ENCODE measurements around the gene PGAP6. TPM values are rescaled to one million over a fixed set of nuclear protein-coding genes. Genes with fewer than 3 reads are reported as not detected.

Gene PGAP6
- total and polyA plus RNA-seq, 2 of the 13 experiments (the other 11 are each of a cell fraction or from before 2014, with no cell fraction given), result 52.7 to 136 TPM

- TF ChIP-seq ZNF275 (CRISPR knock-in tag; IDR thresholded peaks at IDR 0.05; ENCODE audit: borderline replicate concordance) (peak; percentile 49; the same call in 1 of the 2 replicates), ZNF703 (CRISPR knock-in tag; IDR thresholded peaks at IDR 0.05; ENCODE audit: borderline replicate concordance) (0 out of 2 replicates have a peak, but pooled peaks have one; percentile 19), ZNF574 (CRISPR knock-in tag; IDR thresholded peaks at IDR 0.05) (no peak; the same call in 1 of the 2 replicates), ZNF891 (CRISPR knock-in tag; IDR thresholded peaks at IDR 0.05) (peak; percentile 75), IRF1 (CRISPR knock-in tag; IDR thresholded peaks at IDR 0.05; ENCODE audit: low read depth) (no peak), ZNF333 (CRISPR knock-in tag; IDR thresholded peaks at IDR 0.05; ENCODE audit: borderline replicate concordance) (peak; percentile 95), E2F5 (CRISPR knock-in tag; conservative IDR thresholded peaks at IDR 0.05) (0 out of 2 replicates have a peak, but pooled peaks have one; percentile 12), POLR2A (IDR thresholded peaks at IDR 0.05; ENCODE audit: insufficient read depth in 1 of 2, low read depth in 2 of 2, low read length in 2 of 2) (peak in 1 of 2 experiments; percentile 85; a peak in 2 of 4 replicates), JUNB (CRISPR knock-in tag; IDR thresholded peaks at IDR 0.05; ENCODE audit: borderline replicate concordance) (no peak), ZNF276 (CRISPR knock-in tag; IDR thresholded peaks at IDR 0.05; ENCODE audit: low read depth) (no peak), ZNF180 (CRISPR knock-in tag; IDR thresholded peaks at IDR 0.05; ENCODE audit: borderline replicate concordance, low read depth) (no peak), ZNF792 (CRISPR knock-in tag; IDR thresholded peaks at IDR 0.05) (peak; percentile 57; the same call in 1 of the 2 replicates), NFYB (CRISPR knock-in tag; IDR thresholded peaks at IDR 0.05) (peak; percentile 40), PAF1 (CRISPR knock-in tag; IDR thresholded peaks at IDR 0.05) (no peak), ARHGAP35 (CRISPR knock-in tag; IDR thresholded peaks at IDR 0.05; ENCODE audit: borderline replicate concordance) (0 out of 2 replicates have a peak, but pooled peaks have one; percentile 44), DR1 (CRISPR knock-in tag; IDR thresholded peaks at IDR 0.05) (peak; percentile 72)
- TF ChIP-seq, protein P1, sequence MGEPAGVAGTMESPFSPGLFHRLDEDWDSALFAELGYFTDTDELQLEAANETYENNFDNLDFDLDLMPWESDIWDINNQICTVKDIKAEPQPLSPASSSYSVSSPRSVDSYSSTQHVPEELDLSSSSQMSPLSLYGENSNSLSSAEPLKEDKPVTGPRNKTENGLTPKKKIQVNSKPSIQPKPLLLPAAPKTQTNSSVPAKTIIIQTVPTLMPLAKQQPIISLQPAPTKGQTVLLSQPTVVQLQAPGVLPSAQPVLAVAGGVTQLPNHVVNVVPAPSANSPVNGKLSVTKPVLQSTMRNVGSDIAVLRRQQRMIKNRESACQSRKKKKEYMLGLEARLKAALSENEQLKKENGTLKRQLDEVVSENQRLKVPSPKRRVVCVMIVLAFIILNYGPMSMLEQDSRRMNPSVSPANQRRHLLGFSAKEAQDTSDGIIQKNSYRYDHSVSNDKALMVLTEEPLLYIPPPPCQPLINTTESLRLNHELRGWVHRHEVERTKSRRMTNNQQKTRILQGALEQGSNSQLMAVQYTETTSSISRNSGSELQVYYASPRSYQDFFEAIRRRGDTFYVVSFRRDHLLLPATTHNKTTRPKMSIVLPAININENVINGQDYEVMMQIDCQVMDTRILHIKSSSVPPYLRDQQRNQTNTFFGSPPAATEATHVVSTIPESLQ (CRISPR knock-in tag; conservative IDR thresholded peaks at IDR 0.05), result no peak
- TF ChIP-seq, protein P2, sequence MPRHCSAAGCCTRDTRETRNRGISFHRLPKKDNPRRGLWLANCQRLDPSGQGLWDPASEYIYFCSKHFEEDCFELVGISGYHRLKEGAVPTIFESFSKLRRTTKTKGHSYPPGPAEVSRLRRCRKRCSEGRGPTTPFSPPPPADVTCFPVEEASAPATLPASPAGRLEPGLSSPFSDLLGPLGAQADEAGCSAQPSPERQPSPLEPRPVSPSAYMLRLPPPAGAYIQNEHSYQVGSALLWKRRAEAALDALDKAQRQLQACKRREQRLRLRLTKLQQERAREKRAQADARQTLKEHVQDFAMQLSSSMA (CRISPR knock-in tag; IDR thresholded peaks at IDR 0.05), result peak; percentile 83; the same call in 1 of the 2 replicates
Observed at GRCh38 chr16:425082-425718, 43.4 kb upstream of the PGAP6 start, which contains the start of gene RAB11FIP3 (continued).
